Motor neuron (in vitro differentiated cells): ENCODE results near the gene PRR15. TPM values are rescaled to one million over a fixed set of nuclear protein-coding genes. Genes with fewer than 3 reads are reported as not detected.

ENCODE experiments used
- total RNA-seq, 8 experiments: library from RNA; unstranded; fragments of 300-600 nt; gene quantifications; 2 replicates each; pipeline versions ENCODE4 v1.2.3 to v1.2.4, GENCODE V29; 2022

Gene PRR15
- total RNA-seq, 8 experiments from 2014 or later: 0.25 to 40.8 (median 0.94) TPM

Other genes with a start within 250 kb of the PRR15 start
- 1 to 10 TPM in 5 of 8 experiments, under 1 TPM in 3; 0.18 to 5.4 (median 2.2) TPM for gene WIPF3, start 242.7 kb downstream of the PRR15 start, total RNA-seq